ENCODE results near the gene CDT1.

GRCh38 chr16:88830783-88831182 is 27.2 kb downstream of the CDT1 start:
- TF ChIP-seq CTCF (conservative IDR thresholded peaks at IDR 0.05 in 1 of 2, IDR thresholded peaks at IDR 0.05 in 1 of 2; ENCODE audit: extremely low read depth in 1 of 2, insufficient read depth in 1 of 2, low read depth in 1 of 2, low read length in 2 of 2) (no peak), EZH2 (IDR thresholded peaks at IDR 0.05; ENCODE audit: borderline replicate concordance, low read length) (no peak)
